ENCODE measurements around the gene IGSF3. TPM values are rescaled to one million over a fixed set of nuclear protein-coding genes. Genes with fewer than 3 reads are reported as not detected.

IGSF3 gene
- total RNA-seq, 4 donors from 2014 or later, result 48.1 to 59.2 (median 55.6) TPM

GRCh38 chr1:116694524-116694923 lies 27.0 kb upstream of the IGSF3 start:
- peak overlapping the region; percentile 80 for H3K27ac ChIP-seq
- H3K4me1 ChIP-seq, result peaks cover 34% of the 10 kb centered on the region
- no peak overlapping the region for H3K4me3 ChIP-seq
- DNase-seq (ENCODE audit: low spot score in 2 of 2), result no peak
- no peaks in the 10 kb centered on the region for H3K9me3 ChIP-seq
- H3K36me3 ChIP-seq, result no peaks in the 10 kb centered on the region
- no peak for TF ChIP-seq CTCF (IDR thresholded peaks at IDR 0.05)
- TF ChIP-seq POLR2AphosphoS5 (IDR thresholded peaks at IDR 0.05), result no peak
- TF ChIP-seq POLR2A (IDR thresholded peaks at IDR 0.05), result no peak
- TF ChIP-seq EP300 (IDR thresholded peaks at IDR 0.05), result no peak
- H3K27me3 ChIP-seq, result no peaks in the 10 kb centered on the region
- WGBS, result 56% methylated on average over 3 of the region's 3 CpGs

DNA sequence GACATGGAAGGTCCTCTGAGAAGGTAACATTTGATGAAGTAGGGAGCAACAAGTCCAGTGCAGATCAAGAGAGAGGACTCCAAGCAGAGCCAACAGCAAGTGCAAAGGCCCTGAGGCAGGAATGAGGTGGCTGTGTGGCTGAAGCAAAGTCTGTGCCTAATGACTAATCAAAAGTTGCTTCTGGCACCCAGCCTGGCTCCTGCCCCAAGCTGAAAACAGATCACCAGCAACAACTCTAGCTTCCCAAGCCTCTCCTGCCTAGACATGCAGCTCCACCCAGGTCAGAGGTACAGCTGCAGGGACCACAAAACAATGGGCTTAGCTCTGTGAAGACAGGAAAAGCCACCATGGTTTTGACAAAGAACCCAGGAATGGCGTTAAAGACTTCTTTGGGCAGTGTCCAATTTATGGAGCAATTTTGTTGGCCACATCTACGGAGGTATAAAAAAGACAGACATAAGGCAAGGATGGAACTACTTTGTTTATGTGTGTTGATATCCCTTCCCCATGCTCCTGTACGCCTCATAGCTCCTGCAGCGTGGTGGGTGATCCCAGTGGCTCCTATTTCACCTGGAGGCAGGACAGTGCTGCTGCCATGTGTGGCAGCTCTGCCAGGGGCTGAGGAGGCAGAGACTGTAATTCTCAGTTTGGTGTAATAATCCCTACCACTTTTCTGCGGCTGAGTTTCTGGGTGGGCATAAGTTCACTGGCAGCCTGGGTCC lies 26.4 kb upstream of the IGSF3 start:
- no peak for DNase-seq (ENCODE audit: low spot score in 2 of 2)
- TF ChIP-seq POLR2A (IDR thresholded peaks at IDR 0.05), result no peak
- no peak for TF ChIP-seq EP300 (IDR thresholded peaks at IDR 0.05)
- peak in 2 of 3 donors; percentile 27 to 48 for TF ChIP-seq POLR2AphosphoS5 (IDR thresholded peaks at IDR 0.05)
- no peak for TF ChIP-seq CTCF (IDR thresholded peaks at IDR 0.05)

GRCh38 chr1:116692879-116693278 lies 25.3 kb upstream of the IGSF3 start:
- TF ChIP-seq EP300 (IDR thresholded peaks at IDR 0.05), result no peak
- no peak for TF ChIP-seq CTCF (IDR thresholded peaks at IDR 0.05)
- no peak for TF ChIP-seq POLR2A (IDR thresholded peaks at IDR 0.05)
- TF ChIP-seq POLR2AphosphoS5 (IDR thresholded peaks at IDR 0.05), result no peak
- no peaks in the 10 kb centered on the region for H3K36me3 ChIP-seq
- no peak overlapping the region for H3K4me3 ChIP-seq
- WGBS, result 52% methylated on average over 3 of the region's 3 CpGs
- no peak overlapping the region for H3K27ac ChIP-seq
- no peak for DNase-seq (ENCODE audit: low spot score in 2 of 2)
- H3K27me3 ChIP-seq, result no peaks in the 10 kb centered on the region
- H3K4me1 ChIP-seq, result peaks cover 34% of the 10 kb centered on the region
- H3K9me3 ChIP-seq, result no peaks in the 10 kb centered on the region

More for the DNA sequence above, 26.4 kb upstream of the IGSF3 start:
- no peaks in the 10 kb centered on the region for H3K36me3 ChIP-seq
- no peaks in the 10 kb centered on the region for H3K9me3 ChIP-seq
- peak overlapping the region; percentile 80 for H3K27ac ChIP-seq
- peaks cover 34% of the 10 kb centered on the region for H3K4me1 ChIP-seq
- WGBS, result 41% methylated on average over 4 of the region's 5 CpGs
- no peak overlapping the region for H3K4me3 ChIP-seq
- no peaks in the 10 kb centered on the region for H3K27me3 ChIP-seq

GRCh38 chr1:116690849-116691406 lies 23.4 kb upstream of the IGSF3 start:
- peaks cover 25% of the 10 kb centered on the region for H3K4me1 ChIP-seq

More at GRCh38 chr1:116690849-116691406, 23.4 kb upstream of the IGSF3 start:
- Histone ChIP-seq H3K27me3 (no peaks in the 10 kb centered on the region), H3K27ac (no peak overlapping the region), H3K4me3 (no peak overlapping the region), H3K36me3 (no peaks in the 10 kb centered on the region), H3K9me3 (no peaks in the 10 kb centered on the region)
- TF ChIP-seq CTCF (IDR thresholded peaks at IDR 0.05) (no peak), POLR2AphosphoS5 (IDR thresholded peaks at IDR 0.05) (no peak), POLR2A (IDR thresholded peaks at IDR 0.05) (no peak), EP300 (IDR thresholded peaks at IDR 0.05) (no peak)
- 20% methylated on average over 3 of the region's 3 CpGs for WGBS
- DNase-seq (ENCODE audit: low spot score in 2 of 2), result no peak

All from suprapubic skin (tissue), 4 donors.